HG02840 (cell line): ENCODE measurements around the gene CNOT3.
A peak's percentile ranks its signal among the peaks of the same experiment; 100 is the strongest.
"Not testable (repeated sequence)": the region's sequence is repeated elsewhere in the genome, so short reads cannot be mapped to it uniquely, and the experiment has no call there.

Source experiments
- ATAC-seq: cut with Tn5 transposase; IDR thresholded peaks from one replicate; pipeline ENCODE4 v1.9.1; 2021; ENCODE audit warnings: mild to moderate bottlenecking, moderate library complexity, moderate number of reproducible peaks; ENCODE audit not compliant: unreplicated experiment, low FRiP score

CNOT3 gene

GRCh38 chr19:54137699-54138488 is at the start of gene CNOT3:
Gene CNOT3 (plus strand): TSS chr19:54137762. CDS start chr19:54142979, 5,217 bp downstream.
- ATAC-seq = no peak

GRCh38 chr19:54094426-54095000 is 43.0 kb upstream of the CNOT3 start:
- ATAC-seq = no peak

- no peak for ATAC-seq
These were observed 42.3 kb upstream of the CNOT3 start for GRCh38 chr19:54095136-54095858.

- not testable (repeated sequence) for ATAC-seq
These were observed 41.5 kb upstream of the CNOT3 start for GRCh38 chr19:54095859-54096616.

GRCh38 chr19:54096617-54097106 is 40.9 kb upstream of the CNOT3 start:
- ATAC-seq = no peak

- ATAC-seq = no peak
These were observed 38.2 kb upstream of the CNOT3 start for GRCh38 chr19:54099190-54099902.

- ATAC-seq = not testable (repeated sequence)
These were observed 37.7 kb upstream of the CNOT3 start for GRCh38 chr19:54099903-54100255.

GRCh38 chr19:54100561-54100960 is 37.0 kb upstream of the CNOT3 start, which contains the start of gene OSCAR:
Gene OSCAR (minus strand): TSS chr19:54100803. CDS start chr19:54100792, 11 bp downstream.
- ATAC-seq = no peak

GRCh38 chr19:54102421-54103169 is 35.0 kb upstream of the CNOT3 start, which contains the start of gene NDUFA3:
Gene NDUFA3 (plus strand): TSS chr19:54102855. CDS start chr19:54102879, 24 bp downstream.
- ATAC-seq = peak; percentile 91

- ATAC-seq = no peak
These were observed 32.4 kb upstream of the CNOT3 start for GRCh38 chr19:54104998-54105715.

GRCh38 chr19:54105796-54106195 is 31.8 kb upstream of the CNOT3 start:
- no peak for ATAC-seq

- no peak for ATAC-seq
These were observed 30.8 kb upstream of the CNOT3 start for GRCh38 chr19:54106716-54107115.

GRCh38 chr19:54107876-54108490 is 29.6 kb upstream of the CNOT3 start:
- ATAC-seq = no peak

- ATAC-seq = no peak
These were observed 29.1 kb upstream of the CNOT3 start for GRCh38 chr19:54108496-54108895.

GRCh38 chr19:54109651-54110050 is 27.9 kb upstream of the CNOT3 start:
- no peak for ATAC-seq

- no peak for ATAC-seq
These were observed 23.0 kb upstream of the CNOT3 start for GRCh38 chr19:54114340-54115108.
